Measurements from ENCODE around the gene SLC13A1.

Gene SLC13A1

DNA sequence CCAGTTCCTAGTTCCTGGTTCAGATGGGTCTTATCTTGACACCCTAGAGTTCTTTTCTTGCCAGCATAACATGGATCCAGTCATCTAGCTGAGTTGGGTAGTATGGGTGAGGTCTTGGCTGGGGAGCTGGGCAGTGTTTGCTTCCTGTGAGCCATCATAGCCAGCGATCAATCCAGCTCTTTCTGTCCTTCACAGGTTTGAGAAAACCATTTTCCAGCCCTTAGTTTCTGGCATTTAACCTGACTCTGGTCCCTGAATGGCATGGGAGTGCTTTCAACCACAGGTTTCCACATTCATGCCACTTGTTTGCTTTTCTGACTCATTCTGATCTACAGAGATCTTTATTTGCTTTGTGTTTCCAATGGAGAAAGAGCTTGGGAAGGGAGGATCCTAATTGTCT, 8.6 kb downstream of the SLC13A1 start:
- no peak for DNase-seq (ENCODE audit: low read depth)

DNA sequence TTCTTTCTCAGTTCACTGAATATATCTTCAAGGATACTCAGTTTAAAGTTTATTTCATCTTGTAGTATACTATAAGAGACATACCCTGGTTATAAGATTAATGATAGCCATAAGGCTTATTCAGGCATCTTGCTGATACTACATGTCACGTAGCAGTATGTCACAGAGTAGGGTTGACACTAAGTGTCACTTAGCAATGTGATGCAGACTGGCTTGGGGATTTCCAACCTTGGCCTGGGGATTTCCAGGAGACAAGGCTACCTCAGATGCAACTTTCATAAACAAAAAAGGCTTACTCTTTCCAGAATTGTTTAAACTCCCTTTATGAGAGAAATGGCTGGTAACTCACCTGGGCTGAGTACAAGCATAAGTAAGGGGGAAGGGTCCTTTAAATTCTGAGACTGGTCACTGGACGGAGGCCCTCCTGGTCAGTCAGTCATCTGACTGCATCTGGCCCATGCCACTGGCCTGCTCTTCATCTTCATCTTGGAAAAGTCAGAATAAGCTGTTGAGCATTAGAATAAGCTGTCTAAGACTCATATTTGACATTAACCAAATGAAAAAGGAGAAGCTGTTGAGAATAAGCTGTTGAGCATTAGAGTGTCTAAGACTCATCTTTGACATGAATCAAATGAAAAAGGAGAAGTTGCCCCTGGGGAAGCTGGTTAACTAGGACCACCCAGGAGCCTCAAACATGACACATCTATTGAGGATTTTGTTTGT, 9.5 kb downstream of the SLC13A1 start:
- no peak for DNase-seq (ENCODE audit: low read depth)

DNA sequence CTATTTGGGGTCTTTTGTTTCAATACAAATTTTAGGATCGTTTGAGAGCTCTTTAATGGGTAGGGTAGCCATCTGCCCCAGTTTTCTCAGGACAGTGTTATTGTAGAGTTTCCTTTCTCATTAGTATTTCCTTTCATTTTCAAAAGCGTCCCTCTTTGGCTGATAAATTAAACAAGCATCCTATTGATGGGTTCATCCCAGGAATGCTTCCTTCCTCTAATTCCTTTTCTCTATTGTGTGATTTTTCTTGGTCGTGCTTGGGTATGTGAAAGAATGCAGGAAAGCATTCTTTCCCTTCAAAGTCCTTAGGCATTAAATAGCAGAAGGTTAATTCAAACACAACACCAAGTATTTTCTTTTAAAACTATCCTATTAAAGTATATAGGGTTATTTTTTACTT, 14.0 kb downstream of the SLC13A1 start:
- DNase-seq (ENCODE audit: low read depth) = no peak

DNA sequence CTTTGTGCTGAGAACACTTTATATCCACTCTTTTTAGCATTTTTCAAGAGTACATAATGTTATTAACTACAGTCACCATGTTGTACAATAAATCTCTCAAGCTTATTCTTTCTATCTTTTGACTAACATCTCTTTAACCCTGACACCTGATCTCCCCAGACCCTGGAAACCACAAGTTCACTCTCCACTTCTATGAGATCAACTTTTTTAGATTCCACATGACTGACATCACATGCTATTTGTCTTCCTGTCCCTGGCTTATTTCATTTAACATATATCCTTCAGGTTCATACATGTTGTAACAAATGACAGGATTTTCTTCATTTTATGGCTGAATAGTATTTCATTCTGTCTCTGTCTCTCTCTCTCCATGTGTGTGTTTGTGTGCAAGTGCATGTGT, 15.5 kb downstream of the SLC13A1 start:
- no peak for DNase-seq (ENCODE audit: low read depth)

DNA sequence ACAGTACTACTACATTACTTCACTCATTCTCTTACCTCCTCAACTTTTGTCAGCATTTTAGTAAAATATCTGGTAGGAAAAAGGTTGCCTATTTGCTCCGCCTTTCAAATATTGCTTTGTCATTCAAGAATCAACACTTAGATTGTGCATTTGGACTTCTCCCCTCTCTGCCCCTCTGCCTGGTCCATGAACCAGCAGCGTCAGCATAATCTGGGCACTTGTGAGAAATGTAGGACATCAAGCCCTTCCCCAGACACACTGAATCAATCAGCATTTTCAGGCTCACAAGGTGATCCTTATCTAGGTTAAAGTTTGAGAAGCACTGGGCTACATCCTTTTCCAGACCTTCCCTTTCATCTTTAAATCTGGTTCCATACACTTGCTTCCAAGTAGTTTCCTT, 16.3 kb downstream of the SLC13A1 start:
- DNase-seq (ENCODE audit: low read depth) = no peak

DNA sequence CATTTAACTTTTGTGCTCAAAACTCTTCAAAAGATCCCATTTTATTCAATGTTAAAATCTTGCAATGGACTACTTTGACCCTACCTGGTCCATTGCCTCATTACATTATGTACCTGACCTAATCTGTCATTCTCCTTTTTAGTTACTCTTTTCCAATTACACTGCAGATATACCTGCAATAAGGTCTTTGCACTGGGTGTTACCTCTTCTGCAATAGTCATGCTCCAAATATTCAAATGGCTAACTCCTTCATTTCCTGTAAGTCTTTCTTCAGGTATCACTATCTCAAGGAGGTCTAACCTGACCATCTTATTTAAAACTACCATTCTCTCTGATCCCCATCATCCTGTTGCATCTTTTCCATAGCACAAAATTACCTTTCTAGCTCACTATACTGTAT, 22.3 kb downstream of the SLC13A1 start:
- no peak for DNase-seq (ENCODE audit: low read depth)

DNA sequence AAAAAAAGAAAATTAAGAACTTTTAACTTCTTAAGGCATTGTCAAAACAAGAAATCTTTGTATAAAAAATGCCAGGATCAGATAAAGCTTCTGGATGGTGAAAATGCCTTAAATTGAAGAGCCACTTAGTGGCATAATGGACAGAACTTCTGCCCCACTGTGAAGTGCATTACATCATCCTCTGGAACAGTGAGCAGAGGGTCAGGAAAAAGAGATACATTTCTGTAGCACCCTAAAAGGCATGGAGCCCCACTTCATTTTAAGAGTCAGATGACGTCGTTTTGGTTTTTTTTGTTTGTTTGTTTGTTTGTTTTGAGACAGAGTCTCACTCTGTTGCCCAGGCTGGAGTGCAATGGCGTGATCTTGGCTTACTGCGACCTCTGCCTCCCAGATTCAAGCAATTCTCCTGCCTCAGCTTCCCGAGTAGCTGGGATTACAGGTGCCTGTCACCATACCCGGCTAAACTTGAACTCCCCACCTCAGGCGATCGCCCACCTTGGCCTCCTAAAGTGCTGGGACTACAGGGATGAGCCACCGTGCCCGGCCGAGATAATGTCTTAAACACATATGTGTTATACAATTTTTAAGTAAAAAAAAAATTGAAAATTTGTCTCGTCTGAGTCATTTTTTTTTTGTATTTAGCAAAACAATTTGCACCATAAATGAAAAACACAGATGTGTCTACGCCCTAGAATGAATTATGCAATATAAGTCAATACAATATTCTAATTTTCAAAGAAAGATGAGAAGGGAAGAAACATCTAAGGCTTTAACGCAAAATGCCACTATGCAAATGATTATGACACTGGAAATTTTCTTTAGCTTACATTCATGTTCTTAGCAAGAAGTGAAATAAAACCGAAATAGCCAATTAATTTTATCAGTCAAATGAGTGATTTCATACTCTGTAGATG, 29.2 kb downstream of the SLC13A1 start:
- DNase-seq (ENCODE audit: low read depth) = no peak

DNA sequence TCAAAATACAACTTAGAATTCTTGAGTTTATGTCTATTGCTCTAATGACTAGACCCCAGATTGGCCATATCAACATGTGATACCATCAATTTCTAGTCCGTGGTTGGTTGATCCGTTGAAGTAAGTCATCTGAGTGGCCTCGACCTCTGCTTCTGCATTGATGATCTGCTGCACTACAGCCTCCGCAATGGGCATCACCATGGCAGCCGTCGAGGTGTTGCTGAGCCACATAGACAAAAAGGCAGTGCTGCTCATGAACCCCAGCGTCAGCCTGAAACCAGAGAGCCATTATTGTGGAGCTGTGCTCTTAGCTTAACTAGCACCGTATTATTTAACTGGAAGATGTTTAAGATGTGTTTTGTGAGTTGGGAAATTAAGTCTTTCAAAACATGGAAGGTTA, 30.7 kb downstream of the SLC13A1 start:
- no peak for DNase-seq (ENCODE audit: low read depth)

DNA sequence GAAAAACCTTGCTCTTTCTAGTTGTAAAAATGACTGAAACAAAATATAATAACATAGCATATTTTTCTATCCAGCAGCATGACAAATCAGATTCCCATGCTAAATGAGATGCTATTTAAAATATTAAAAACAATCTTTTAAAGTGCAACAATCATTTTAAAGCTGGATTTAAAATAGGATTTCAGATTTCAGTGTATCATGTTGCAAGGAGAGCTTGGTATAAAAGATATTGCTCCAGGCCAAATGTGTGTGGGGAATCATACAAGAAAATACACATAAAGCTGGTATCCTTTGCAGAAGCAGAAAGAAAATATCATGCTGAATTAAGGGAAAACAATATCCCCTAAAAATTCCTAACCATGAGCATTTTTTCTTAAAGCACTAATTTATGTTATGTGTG, 42.2 kb downstream of the SLC13A1 start:
- no peak for DNase-seq (ENCODE audit: low read depth)

DNA sequence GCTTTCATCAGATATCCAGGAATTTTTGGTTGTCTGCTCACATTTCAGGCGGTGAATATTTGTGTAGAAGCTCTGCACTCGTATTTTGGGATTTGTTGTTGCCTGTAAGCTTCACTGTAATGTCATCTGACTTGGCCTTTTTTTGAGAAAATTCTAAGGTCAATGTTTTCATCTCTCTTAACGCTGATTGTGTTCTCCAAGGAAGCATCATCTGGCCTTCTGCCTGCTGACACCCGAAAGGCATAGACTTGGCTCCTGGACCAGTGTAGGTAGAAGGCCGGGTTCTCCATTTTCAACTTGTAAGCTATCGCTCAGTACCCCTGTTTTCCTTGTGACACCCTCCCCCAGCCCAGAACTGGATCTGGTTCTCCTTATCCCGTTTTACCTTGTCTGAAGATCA, 44.2 kb downstream of the SLC13A1 start:
- no peak for DNase-seq (ENCODE audit: low read depth)

DNA sequence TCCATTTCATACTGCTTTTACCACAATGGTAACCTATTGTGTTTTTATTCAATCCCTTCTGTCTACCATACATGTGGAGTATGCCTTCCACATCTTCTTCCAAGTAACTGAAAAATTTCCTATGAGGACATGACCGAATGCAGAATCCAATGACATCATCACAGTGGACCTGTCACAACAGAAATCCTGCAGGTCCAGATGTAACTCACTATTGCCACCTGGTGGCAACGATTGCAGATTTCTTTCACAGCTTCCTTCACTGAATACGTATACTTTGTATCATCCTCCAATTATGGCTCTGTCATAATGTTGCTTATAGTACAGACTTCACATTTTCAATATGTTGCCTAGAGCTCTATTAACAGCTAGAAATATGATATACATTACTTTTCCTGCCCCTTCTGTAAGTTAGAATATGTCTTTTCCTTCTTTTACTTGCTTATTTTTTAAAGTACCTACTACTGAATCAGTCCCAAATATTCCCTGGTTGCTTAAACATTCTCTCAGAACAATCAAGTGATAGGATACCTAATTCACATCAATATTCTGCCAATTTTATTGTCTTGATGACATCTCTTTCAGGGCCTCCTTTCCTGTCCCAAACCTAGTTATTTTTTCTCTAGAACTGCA, 45.4 kb downstream of the SLC13A1 start:
- no peak for DNase-seq (ENCODE audit: low read depth)

DNA sequence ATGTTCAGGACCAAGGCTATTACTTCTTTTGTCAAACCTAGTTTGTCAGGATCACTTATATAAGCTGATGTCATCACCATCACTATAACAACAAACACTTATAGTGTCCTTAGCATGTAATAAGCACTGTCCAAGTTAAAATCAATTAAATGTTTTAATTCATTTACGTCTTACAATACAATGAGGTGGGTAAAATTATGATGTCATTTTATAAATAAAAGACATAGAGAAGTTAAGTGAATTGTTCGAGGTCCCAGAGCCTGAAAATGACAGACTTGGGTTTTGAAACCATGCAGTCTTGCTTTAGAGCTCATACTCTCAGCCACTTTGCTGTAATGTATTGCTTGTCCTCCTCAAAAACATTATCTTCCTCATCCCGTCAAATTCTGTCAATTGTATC, 48.3 kb downstream of the SLC13A1 start:
- no peak for DNase-seq (ENCODE audit: low read depth)

DNA sequence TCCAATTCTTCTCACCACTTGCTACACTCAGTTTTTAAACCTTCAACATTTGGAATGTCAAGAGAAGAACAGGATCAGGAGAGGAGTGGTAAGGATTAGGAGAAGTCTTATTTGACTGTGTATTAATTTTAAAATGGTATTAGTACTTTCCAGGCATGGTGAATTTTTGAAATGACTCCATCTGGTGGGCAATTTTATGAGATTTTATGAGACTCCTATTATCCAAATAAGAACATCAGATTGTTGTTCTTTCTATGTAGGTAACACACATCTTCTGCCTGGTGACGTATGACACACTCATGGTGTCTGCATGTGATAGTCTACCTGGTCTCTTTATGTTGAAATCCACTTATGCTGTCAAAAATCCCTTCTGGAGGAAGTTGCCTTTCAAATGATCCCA, 51.0 kb downstream of the SLC13A1 start:
- DNase-seq (ENCODE audit: low read depth) = no peak

DNA sequence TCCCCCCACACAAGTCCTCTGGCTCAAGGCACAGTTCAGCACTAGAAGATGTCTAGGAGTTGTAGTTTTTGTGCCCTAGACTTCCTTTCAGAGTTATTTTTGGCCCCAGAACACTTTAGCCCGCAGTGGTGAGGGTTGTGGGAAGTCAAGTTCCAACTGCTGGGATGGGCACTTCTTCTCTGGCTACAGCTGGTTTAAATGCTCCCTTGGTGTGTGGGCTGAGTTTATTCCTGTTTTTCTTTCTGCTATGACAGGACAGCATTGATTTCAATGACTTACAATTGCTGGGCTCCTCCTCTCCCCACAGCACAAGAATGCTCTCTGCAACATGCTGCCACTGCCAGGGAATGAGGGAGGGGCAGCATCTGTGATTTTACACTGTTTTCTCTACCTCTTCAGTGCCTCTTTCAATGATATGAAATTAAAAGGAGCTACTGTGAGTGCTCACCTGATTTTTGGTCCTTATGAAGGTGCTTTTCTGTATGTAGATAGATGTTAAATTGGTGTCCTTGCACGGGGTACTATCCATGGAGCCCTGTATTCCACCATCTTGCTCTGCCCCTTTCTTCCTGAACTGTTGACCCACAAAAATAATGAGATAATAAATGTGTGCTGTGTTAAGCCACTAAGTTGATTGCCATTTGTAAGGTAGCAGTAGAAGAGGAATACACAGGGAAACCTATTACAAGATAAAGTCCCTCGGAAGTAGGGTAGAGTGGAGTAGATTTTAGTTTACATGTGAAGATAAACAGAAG, 56.3 kb downstream of the SLC13A1 start:
- no peak for DNase-seq (ENCODE audit: low read depth)

DNA sequence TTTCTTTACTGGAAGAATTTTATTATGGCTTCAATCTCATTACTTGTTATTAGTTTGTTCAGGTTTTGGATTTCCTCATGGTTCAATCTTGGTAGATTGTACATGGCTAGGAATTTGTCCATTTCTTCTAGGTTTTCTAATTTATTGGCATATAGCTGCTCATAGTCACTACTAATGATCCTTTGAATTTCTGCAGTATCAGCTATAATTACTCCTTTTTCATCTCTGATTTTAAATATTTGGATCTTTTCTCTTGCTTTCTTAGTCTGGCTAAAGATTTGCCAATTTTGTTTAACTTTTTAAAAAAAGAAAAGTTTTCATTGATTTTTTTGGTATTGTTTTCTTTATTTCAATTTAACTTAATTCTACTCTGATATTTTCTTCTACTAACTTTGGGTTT, 59.2 kb downstream of the SLC13A1 start:
- no peak for DNase-seq (ENCODE audit: low read depth)

DNA sequence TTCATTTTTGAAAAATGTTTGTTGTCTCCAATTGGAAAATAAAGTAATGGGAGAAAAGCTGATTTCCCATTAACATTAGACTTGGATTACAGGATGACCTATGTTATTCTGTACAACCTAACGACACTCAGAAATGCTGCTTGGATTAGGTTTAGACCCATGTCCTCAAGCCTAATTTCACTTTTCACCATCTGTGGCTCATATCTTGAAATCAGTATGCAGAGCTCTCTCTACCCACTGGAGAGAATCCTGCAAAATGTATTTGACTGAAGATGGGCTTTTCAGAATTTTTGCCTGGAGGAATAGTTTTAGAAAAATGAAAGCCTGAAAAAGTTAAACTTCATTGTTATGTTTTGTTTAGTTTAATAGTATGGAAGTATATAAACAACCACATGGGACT, 63.8 kb downstream of the SLC13A1 start:
- DNase-seq (ENCODE audit: low read depth) = no peak

DNA sequence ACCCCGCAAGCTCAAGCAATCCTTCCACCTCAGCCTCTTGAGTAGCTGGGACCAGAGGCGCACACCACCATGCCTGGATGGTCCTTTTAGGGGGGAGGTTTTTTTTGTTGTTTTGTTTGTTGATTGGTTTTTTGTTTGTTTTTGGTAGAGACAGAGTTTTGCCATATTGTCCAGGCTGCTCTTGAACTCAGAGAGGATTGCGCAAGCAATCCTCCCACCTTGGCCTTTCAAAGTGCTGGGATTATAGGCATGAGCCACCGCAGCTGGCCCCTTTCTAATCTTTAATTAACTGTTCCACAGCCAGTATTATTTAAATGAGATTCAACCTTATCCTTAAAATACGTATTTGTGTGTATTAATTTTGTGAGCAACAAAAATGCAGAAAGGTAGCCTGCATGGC, 65.8 kb downstream of the SLC13A1 start:
- no peak for DNase-seq (ENCODE audit: low read depth)

DNA sequence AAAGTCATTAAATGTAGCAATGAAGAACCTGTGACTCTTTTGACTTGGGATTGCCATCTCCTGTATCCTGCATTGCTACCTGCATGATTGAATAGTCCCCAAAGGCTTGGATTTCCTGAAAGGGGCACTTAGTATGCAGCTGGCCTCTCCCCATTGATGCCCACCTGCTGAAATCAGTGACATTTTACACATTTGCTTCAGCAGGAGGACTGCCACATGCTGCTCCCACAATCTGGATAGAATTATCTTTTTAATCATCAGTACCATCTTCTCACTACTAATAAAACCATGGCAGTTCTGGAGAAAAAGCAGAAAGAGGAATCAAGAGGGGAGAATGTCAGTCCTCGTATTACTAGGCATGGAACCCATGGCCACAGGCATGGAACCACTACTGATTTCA, 67.8 kb downstream of the SLC13A1 start:
- DNase-seq (ENCODE audit: low read depth) = no peak

DNA sequence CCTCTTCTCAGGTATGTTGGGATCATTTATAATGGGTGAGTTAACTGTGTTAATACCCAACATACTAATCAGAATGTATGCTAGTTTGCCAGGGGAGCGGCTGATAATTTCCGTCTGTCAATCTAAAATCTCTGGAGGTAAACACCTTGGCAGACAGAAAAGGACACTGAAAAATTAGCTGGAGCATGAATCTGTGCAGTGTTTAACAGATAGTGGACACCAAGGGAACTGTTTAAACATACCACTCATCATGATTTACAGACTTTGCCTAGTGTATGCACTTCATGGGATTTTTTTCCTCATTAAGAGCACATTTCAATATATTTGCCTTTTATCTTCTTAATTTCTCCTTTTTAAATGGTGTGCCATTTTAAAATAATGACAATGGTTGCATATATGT, 68.2 kb downstream of the SLC13A1 start:
- no peak for DNase-seq (ENCODE audit: low read depth)

DNA sequence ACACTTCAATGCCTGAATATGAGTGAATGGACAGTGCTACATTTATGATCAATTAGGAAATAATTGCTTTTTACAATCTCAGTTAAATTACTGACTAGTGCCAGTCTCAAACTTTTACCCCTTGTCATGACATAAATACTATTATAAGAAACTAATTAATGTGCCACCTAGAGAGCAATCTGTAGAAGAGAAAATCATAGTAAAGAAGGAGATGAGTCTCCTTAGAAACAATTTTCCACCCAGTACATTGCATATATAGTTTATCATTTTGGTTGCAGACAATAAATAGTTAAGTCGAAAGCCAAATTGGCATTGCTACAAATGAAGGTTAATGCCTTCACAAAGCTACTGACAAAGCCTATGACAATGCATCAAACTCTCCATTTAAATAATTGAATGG, 68.6 kb downstream of the SLC13A1 start:
- no peak for DNase-seq (ENCODE audit: low read depth)

DNA sequence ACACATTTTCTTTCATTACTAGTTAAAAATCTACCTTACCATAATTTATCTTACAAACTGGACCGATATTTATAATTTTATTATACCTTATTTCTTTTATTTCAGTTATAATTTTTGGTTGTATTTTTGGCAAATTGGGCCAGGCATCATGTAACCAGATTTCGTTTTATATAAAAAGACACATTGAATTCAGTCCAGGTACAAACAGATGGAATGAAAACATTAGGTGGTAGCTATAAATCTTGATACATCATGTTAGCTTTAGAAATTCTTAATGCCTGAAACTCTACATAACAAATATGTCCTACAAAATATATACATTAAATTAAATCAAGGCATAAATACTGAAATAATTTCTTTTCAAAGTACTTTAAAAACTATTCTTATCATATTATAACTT, 73.1 kb downstream of the SLC13A1 start:
- DNase-seq (ENCODE audit: low read depth) = no peak

DNA sequence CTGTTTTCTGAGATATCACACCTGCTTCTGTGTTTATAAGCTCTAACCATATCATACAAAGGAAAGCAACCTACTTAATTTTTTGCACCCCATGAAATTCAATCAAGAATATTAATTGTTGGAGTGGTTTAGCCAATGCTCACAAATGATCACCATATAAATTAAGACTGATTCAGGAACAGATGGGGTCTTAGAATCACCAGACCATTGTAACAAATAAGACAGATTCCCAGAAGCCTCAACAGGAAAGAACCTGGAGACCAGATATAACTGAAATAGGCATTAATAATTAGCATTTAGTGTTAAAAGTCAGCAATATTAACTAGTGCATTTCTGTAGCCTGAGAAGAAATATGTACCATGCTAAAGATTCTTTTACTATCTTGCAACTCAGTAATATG, 73.6 kb downstream of the SLC13A1 start:
- no peak for DNase-seq (ENCODE audit: low read depth)
